Skin epidermis (tissue), 12 donors: ENCODE results near the gene IFFO2.

Experiments used
- H3K27ac ChIP-seq, 21 experiments: fragments of 200-600 bp; sonication (generic) in 11 of 21; one replicate each; pipeline ENCODE4 v1.5.0; 2020; ENCODE audit warnings: mild to moderate bottlenecking in 3 of 21, inconsistent platforms in 2 of 21, moderate library complexity in 2 of 21
- H3K4me3 ChIP-seq, 7 experiments: fragments of 200-600 bp; sonication (generic) in 2 of 7; one replicate each; pipeline ENCODE4 v1.5.0; 2020; ENCODE audit warnings: inconsistent platforms in 2 of 7, mild to moderate bottlenecking in 2 of 7, moderate library complexity in 1 of 7

The IFFO2 gene

DNA sequence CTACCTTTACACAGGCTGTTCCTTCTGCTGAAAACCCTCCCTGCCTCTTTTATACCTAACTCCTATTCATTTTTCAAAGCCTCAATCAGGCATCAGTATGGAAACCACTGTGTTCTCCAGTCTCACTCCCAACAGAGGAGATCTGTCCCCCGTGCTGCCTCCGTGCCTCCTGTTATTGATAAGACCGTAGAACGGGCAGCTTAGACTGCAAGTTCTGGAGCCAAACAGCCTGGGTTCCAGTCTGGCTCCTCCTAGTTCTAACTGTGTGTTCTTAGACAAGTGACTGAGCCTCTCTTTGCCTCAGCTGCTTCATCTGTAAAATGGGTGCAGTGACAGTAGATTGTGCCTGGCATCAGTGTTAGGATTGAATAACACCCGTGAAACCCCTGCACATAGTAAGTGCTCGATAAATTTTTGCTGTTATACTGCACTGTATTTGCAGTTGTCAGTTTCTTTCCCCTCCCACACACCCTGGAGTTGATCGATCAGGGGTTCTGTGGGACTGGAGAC is 17.0 kb upstream of the IFFO2 start:
- Histone ChIP-seq H3K27ac (no peak overlapping the region), H3K4me3 (no peak overlapping the region)

GRCh38 chr1:18972991-18973390 is 16.5 kb upstream of the IFFO2 start:
- H3K27ac ChIP-seq: no peak overlapping the region
- H3K4me3 ChIP-seq: no peak overlapping the region

GRCh38 chr1:18972531-18972930 is 16.1 kb upstream of the IFFO2 start:
- Histone ChIP-seq H3K4me3 (no peak overlapping the region), H3K27ac (no peak overlapping the region)

- no peak overlapping the region for H3K27ac ChIP-seq
- no peak overlapping the region for H3K4me3 ChIP-seq
Observed at GRCh38 chr1:18970762-18971161, 14.3 kb upstream of the IFFO2 start.

- H3K27ac ChIP-seq: no peak overlapping the region
Observed at GRCh38 chr1:18970358-18970757, 13.9 kb upstream of the IFFO2 start.

GRCh38 chr1:18967066-18967690 is 10.7 kb upstream of the IFFO2 start:
- Histone ChIP-seq H3K27ac (no peak overlapping the region), H3K4me3 (no peak overlapping the region)

More at GRCh38 chr1:18970358-18970757, 13.9 kb upstream of the IFFO2 start:
- no peak overlapping the region for H3K4me3 ChIP-seq

GRCh38 chr1:18965206-18966173 is 9.0 kb upstream of the IFFO2 start:
- peak overlapping the region in 4 of 21 experiments; percentile 19 to 68 (median 48) for H3K27ac ChIP-seq
- no peak overlapping the region for H3K4me3 ChIP-seq

- H3K27ac ChIP-seq: no peak overlapping the region
- H3K4me3 ChIP-seq: no peak overlapping the region
Observed at GRCh38 chr1:18963968-18964367, 7.5 kb upstream of the IFFO2 start.

GRCh38 chr1:18962855-18963737 is 6.6 kb upstream of the IFFO2 start:
- H3K27ac ChIP-seq: peak overlapping the region in 13 of 21 experiments; percentile 18 to 82 (median 69)
- H3K4me3 ChIP-seq: no peak overlapping the region

- Histone ChIP-seq H3K4me3 (no peak overlapping the region), H3K27ac (peak overlapping the region in 15 of 21 experiments; percentile 18 to 82 (median 67))
Observed at GRCh38 chr1:18962121-18962721, 5.7 kb upstream of the IFFO2 start.

DNA sequence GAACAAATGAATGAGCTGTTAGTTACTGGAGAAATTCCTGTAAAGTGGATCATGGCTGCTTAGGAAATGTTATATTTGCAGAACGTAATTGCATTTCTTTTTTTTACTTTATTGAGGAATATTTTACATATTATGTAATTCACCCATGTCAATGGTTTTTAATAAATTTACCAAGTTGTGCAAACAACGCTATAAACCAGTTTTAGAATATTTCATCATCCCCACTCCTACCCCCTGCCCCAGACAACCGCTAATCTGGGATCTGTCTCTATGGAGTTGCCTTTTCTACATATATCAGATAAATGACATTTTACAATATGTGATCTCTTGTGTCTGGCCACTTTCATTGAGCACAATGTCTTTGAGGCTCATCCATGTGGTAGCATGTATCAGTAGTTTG is 4.3 kb upstream of the IFFO2 start:
- Histone ChIP-seq H3K27ac (no peak overlapping the region), H3K4me3 (no peak overlapping the region)

GRCh38 chr1:18960409-18960808 is 3.9 kb upstream of the IFFO2 start:
- Histone ChIP-seq H3K4me3 (no peak overlapping the region), H3K27ac (no peak overlapping the region)

- H3K27ac ChIP-seq: peak overlapping the region in 2 of 21 experiments; percentile 16 to 33
Observed at GRCh38 chr1:18959591-18959990, 3.1 kb upstream of the IFFO2 start.

DNA sequence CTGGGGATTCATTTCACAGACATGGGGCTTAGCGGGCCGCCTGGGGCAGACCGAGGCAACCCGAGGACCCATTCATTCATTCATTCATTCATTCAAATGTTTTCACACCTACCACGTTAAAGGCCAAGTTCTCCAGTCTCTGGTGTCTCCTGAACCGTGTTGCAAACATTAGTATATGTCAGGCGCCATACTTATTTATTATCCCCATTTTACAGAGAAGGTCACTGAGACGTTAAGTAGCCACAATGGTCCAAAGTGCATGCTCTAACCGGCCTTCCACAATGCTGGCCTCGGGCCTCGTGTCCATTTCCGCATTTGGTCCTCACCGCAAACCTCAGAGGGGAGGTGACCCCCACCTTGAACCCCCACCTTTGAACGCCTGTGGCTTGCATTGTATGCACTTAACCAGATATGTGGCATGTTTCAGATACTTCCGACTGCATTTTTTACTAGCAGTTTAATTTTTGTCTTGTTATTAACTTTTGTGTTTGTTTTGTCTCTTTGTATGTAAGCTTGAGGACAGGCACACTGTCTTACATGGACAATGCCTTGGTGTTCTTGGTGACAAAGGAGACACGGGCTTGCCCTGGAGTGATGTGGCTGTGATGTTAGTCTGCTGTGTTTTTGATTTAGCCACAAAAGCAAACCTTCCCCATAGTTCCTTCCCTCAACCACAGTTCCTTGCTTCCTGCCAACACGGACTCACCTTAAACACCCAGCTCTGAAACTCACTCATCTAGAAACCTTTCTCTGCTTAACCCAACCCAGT is 1.2 kb upstream of the IFFO2 start:
- peak overlapping the region in 12 of 21 experiments; percentile 54 to 95 (median 86) for H3K27ac ChIP-seq

More at GRCh38 chr1:18959591-18959990, 3.1 kb upstream of the IFFO2 start:
- no peak overlapping the region for H3K4me3 ChIP-seq

DNA sequence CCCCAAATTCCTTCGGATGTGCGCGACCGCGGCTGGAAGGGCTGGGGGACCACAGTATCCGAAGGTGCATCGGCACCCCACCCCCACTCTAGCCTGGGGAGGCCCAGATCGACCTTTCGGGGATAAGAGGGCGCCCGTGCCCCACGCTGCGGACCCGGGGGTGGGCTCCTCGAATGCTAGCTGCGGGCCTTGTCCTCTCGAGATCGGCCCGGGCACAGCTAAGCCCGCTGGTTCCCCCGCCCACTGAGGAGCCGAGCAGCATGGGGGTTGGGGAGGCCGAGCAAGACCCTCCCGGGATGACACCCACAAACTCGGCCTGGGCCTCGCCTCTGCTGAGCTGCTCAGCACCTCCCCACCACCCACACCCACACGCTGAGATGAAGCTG is 653 bp upstream of the IFFO2 start:
- Histone ChIP-seq H3K27ac (peak overlapping the region; percentile 12 to 95 (median 82)), H3K4me3 (peak overlapping the region; percentile 48 to 84 (median 74))

More for the DNA sequence above, 1.2 kb upstream of the IFFO2 start:
- H3K4me3 ChIP-seq: peak overlapping the region in 6 of 7 experiments; percentile 63 to 84 (median 74)

DNA sequence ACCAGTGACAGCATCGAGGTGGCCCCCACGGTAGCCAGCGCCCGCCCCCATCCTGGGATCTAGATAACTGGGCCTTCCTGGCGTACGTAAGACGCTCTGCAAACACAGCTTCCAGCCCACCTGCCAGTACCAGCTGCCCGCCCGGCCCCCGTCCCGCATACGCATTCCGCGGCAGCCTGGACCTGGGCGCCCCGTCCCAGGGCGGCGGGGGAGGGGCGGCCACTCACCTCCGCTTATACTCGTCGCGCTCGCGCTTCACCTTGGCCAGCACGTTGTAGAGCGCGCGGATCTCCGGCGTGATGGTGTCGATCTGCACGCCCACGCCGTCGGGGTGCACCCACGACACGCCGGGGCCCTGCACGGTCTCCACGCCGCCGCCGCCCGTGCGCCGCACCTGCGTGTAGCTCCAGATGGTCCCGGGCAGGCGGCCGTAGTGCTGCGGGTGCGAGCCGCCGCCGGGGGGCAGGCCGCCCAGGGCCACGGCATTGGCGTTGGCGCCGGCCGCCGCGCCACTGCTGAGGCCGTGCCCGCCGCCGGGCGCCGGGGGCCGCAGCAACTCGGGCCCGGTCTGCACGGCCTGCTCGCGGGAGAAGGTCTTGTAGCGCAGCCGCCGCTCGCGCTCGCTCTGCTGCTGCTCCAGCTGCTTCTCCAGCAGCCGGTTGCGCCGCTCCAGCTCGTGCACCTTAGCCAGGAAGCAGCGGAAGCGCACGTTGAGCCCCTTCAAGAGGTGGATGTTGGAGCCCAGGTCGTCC is 859 bp downstream of the IFFO2 start:
- H3K27ac ChIP-seq: peak overlapping the region; percentile 62 to 95 (median 87)
- H3K4me3 ChIP-seq: peak overlapping the region; percentile 48 to 84 (median 74)

GRCh38 chr1:18955131-18955440 is 1.4 kb downstream of the IFFO2 start:
- peak overlapping the region; percentile 48 to 84 (median 74) for H3K4me3 ChIP-seq

More at GRCh38 chr1:18955131-18955440, 1.4 kb downstream of the IFFO2 start:
- peak overlapping the region in 20 of 21 experiments; percentile 65 to 95 (median 88) for H3K27ac ChIP-seq
